Vagina (tissue), 2 donors: ENCODE data around the gene ADGRL1. TPM values are rescaled to one million over a fixed set of nuclear protein-coding genes. Genes with fewer than 3 reads are reported as not detected.

Source experiments
- DNase-seq, 2 donors: peaks; one replicate each; pipeline ENCODE4 v3.0.0-alpha.2; 2017; ENCODE audit errors: extremely low spot score in 2 of 2
- H3K27ac ChIP-seq: fragments of 200-600 bp; sonication (generic); one replicate; pipeline ENCODE4 v1.5.1; 2019
- H3K27me3 ChIP-seq: fragments of 200-600 bp; sonication (generic); one replicate; pipeline ENCODE4 v1.5.1; 2019
- H3K36me3 ChIP-seq, 2 donors: fragments of 200-600 bp; sonication (generic); one replicate each; pipeline ENCODE4 v1.5.1; 2017 to 2019
- H3K4me1 ChIP-seq: fragments of 200-600 bp; sonication (generic); one replicate; pipeline ENCODE4 v1.5.1; 2019
- H3K4me3 ChIP-seq, 2 donors: fragments of 200-600 bp; sonication (generic); 1 replicate in 1 of 2; 2 replicates in 1 of 2; pipeline ENCODE4 v1.5.1; 2016 to 2019
- H3K9me3 ChIP-seq: fragments of 200-600 bp; sonication (generic); one replicate; pipeline ENCODE4 v1.5.1; 2019
- CTCF ChIP-seq, 3 experiments: fragments of 450-650 bp in 2 of 3; fragments of 200-600 bp in 1 of 3; sonication (generic) in 1 of 3; IDR thresholded peaks; one replicate each; pipeline ENCODE4 v1.5.1; 2017 to 2019; ENCODE audit warnings: antibody characterized with exemption in 3 of 3, mild to moderate bottlenecking in 2 of 3, moderate library complexity in 2 of 3
- POLR2A ChIP-seq, 2 donors: fragments of 450-650 bp; IDR thresholded peaks; one replicate each; pipeline ENCODE4 v1.6.1; 2017; ENCODE audit warnings: antibody characterized with exemption in 2 of 2, mild to moderate bottlenecking in 2 of 2, moderate library complexity in 2 of 2
- POLR2AphosphoS5 ChIP-seq, 2 donors: sonication (generic); formaldehyde crosslinking; IDR thresholded peaks; one replicate each; pipeline ENCODE4 v1.9.0; 2017; ENCODE audit warnings: antibody characterized with exemption in 2 of 2, mild to moderate bottlenecking in 2 of 2, low read depth in 1 of 2; ENCODE audit not compliant: insufficient read depth in 1 of 2
- intact Hi-C: fragments of 100-400 bp; cut with DNase I; formaldehyde crosslinking; loops from one replicate; pipeline ENCODE4 v1.15.1; 2023
- total RNA-seq: library from RNA; depleted of rRNA; stranded (reverse); fragments of >200 nt; gene quantifications from one replicate; pipeline ENCODE4 v1.2.3, GENCODE V29; 2016

The ADGRL1 gene
- total RNA-seq, 1 donor from 2014 or later = 23.3 TPM

DNA sequence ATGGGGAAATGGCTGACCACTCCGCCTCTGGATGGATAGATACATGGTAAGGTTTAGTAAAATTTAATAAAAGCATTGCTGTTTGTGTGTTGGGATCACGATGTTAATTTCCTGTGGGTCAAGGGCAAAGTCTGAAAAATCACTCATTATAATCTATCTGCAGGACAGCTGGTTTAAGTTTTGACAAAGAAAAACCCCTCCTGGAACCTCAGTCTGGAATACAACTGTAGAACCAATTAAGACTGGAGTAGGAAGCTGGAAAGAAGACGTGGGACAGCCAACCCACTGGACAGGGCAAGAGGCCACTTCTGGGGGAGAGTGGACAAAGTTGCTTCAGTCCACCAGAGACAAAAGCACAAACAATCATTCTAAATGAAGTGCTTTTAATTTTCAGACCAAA lies 86.8 kb downstream of the ADGRL1 start:
- intact Hi-C loops = loop anchor here (5.0 kb wide), 1 partner anchor 37 kb away; no protein-coding TSS in a partner anchor
- no peak for DNase-seq
- no peaks in the 10 kb centered on the region for H3K9me3 ChIP-seq
- no peaks in the 10 kb centered on the region for H3K27me3 ChIP-seq
- H3K27ac ChIP-seq = peak overlapping the region; percentile 98
- peak overlapping the region; percentile 58 to 80 for H3K4me3 ChIP-seq
- H3K36me3 ChIP-seq = no peaks in the 10 kb centered on the region
- peaks cover 52% of the 10 kb centered on the region for H3K4me1 ChIP-seq
- TF ChIP-seq POLR2A (IDR thresholded peaks at IDR 0.05) (no peak), POLR2AphosphoS5 (IDR thresholded peaks at IDR 0.05; ENCODE audit: insufficient read depth in 1 of 2, low read depth in 1 of 2) (no peak), CTCF (IDR thresholded peaks at IDR 0.05) (no peak)

- TF ChIP-seq POLR2A (IDR thresholded peaks at IDR 0.05) = peak in 1 of 2 donors; percentile 60
- no peak for TF ChIP-seq CTCF (IDR thresholded peaks at IDR 0.05)
- TF ChIP-seq POLR2AphosphoS5 (IDR thresholded peaks at IDR 0.05; ENCODE audit: insufficient read depth in 1 of 2, low read depth in 1 of 2) = peak in 1 of 2 donors; percentile 91
- peak in 1 of 2 donors; percentile 98 for DNase-seq
- peak overlapping the region; percentile 58 to 80 for H3K4me3 ChIP-seq
- H3K36me3 ChIP-seq = no peaks in the 10 kb centered on the region
- H3K4me1 ChIP-seq = peaks cover 59% of the 10 kb centered on the region
- intact Hi-C loops = loop anchor here (5.0 kb wide), 1 partner anchor 36 kb away; no protein-coding TSS in a partner anchor
- no peaks in the 10 kb centered on the region for H3K9me3 ChIP-seq
- no peaks in the 10 kb centered on the region for H3K27me3 ChIP-seq
- peak overlapping the region; percentile 98 for H3K27ac ChIP-seq
Observed at GRCh38 chr19:14118165-14119051, 87.6 kb downstream of the ADGRL1 start.

DNA sequence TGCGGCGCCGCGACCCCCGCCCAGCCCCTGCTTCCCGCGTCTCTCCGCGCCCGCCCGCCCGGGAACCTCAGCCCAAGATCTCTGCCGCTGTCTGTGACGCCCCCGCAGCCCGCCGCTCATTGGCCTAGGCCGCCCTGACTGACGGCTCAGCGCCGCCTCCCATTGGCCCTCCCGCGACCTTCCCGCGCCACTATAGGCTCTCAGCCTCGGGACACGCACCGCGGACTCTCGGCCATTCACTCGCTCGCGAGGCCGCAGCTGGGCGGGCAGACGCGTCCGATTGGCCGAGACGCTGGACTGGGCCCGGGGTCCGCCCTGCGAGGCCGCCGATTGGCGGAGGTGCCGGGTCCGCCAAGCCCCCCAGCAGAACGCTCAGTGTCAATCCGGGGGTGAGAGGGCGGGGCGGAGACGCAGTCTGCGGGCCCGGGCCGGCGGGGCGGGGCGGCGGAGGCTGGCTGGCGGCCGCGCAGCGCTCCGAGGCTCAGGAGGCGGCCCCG lies 88.3 kb downstream of the ADGRL1 start, which contains the start of gene PRKACA:
TSS of gene PRKACA (minus strand) at position 95 of the 497 bp plus-strand sequence. CDS start 215 bp downstream, outside the sequence.
- no peaks in the 10 kb centered on the region for H3K27me3 ChIP-seq
- peak within 1 kb of the TSS; percentile 95 to 99 for H3K4me3 ChIP-seq
- H3K4me1 ChIP-seq = peaks cover 66% of the 10 kb centered on the region
- H3K27ac ChIP-seq = peak within 1 kb of the TSS; percentile 98
- DNase-seq = peak in 1 of 2 donors; percentile 100
- no peaks in the 10 kb centered on the region for H3K9me3 ChIP-seq
- H3K36me3 ChIP-seq = no peaks in the 10 kb centered on the region
- intact Hi-C loops = loop anchor here (5.0 kb wide), 1 partner anchor 35 kb away; no protein-coding TSS in a partner anchor
- TF ChIP-seq POLR2AphosphoS5 (IDR thresholded peaks at IDR 0.05; ENCODE audit: insufficient read depth in 1 of 2, low read depth in 1 of 2) (peak; percentile 27 to 76), CTCF (IDR thresholded peaks at IDR 0.05) (no peak), POLR2A (IDR thresholded peaks at IDR 0.05) (peak in 1 of 2 donors; percentile 74)

DNA sequence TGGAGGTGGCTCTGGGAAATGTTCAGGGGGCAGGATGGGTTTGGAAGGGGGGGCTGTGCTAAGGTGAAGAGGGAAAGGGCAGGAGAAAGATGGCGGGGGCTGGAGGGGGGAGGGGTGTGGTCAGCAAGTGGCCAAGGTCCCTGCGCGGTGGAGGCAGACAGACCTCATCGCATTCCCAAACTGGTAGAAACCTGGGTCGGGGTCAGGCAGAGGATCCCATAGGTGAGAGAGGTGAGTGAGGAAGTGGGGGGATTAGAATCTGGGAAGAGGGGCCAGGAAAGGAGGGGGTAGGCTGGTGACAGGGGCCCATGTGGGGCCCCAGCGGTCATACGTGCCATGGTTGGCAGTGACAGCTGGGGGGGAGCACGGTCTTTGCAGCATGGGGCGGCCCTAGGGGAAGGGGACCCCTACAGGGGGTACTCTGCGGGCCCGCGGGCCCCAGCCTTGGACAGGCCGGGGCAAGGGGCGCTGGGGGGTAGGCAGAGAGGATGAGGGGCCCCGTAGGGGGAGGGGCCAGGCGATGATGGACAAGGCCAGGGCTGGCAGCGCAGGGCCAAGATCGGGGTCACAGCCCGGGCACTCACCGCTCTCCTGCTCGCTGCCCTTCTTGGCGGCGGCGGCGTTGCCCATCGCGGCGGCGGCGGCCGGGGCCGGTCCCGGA lies 88.9 kb downstream of the ADGRL1 start:
- Histone ChIP-seq H3K4me3 (peak overlapping the region; percentile 95 to 99), H3K36me3 (no peaks in the 10 kb centered on the region), H3K4me1 (peaks cover 73% of the 10 kb centered on the region), H3K27me3 (no peaks in the 10 kb centered on the region), H3K27ac (peak overlapping the region; percentile 79), H3K9me3 (no peaks in the 10 kb centered on the region)
- TF ChIP-seq POLR2AphosphoS5 (IDR thresholded peaks at IDR 0.05; ENCODE audit: insufficient read depth in 1 of 2, low read depth in 1 of 2) = no peak
- no peak for TF ChIP-seq POLR2A (IDR thresholded peaks at IDR 0.05)
- no peak for TF ChIP-seq CTCF (IDR thresholded peaks at IDR 0.05)
- intact Hi-C loops = loop anchor here (5.0 kb wide), 1 partner anchor 35 kb away; no protein-coding TSS in a partner anchor
- no peak for DNase-seq
